HUES64 (cell line): ENCODE data around the gene DNM3.

Source experiments
- H3K27ac ChIP-seq: 2 replicates; pipeline ENCODE4 v1.7.0; 2013; ENCODE audit warnings: low read depth, low read length, inconsistent platforms
- H3K27me3 ChIP-seq: 2 replicates; pipeline ENCODE4 v1.6.1; 2013; ENCODE audit warnings: mild to moderate bottlenecking, low read length; ENCODE audit not compliant: insufficient read depth
- H3K36me3 ChIP-seq: 2 replicates; pipeline ENCODE4 v1.6.1; 2013; ENCODE audit warnings: mild to moderate bottlenecking, low read length; ENCODE audit not compliant: insufficient read depth
- H3K4me1 ChIP-seq: 2 replicates; pipeline ENCODE4 v1.6.1; 2013; ENCODE audit warnings: mild to moderate bottlenecking, low read length, moderate library complexity; ENCODE audit not compliant: insufficient read depth
- H3K4me3 ChIP-seq: 2 replicates; pipeline ENCODE4 v1.5.1; 2013; ENCODE audit warnings: mild to moderate bottlenecking, low read length, moderate library complexity
- H3K9ac ChIP-seq: 2 replicates; pipeline ENCODE4 v1.6.1; 2013; ENCODE audit warnings: mild to moderate bottlenecking, low read depth, low read length
- H3K9me3 ChIP-seq: 2 replicates; pipeline ENCODE4 v1.6.1; 2013; ENCODE audit warnings: low read depth, low read length; ENCODE audit not compliant: insufficient read depth
- WGBS: fragments of 150-250, 120-280 bp; methylation state at CpG from one replicate; pipeline ENCODE4 v1.1.7; 2013; ENCODE audit warnings: missing lambda C conversion rate; 5-methylcytosine and 5-hydroxymethylcytosine counted together

DNM3 gene

DNA sequence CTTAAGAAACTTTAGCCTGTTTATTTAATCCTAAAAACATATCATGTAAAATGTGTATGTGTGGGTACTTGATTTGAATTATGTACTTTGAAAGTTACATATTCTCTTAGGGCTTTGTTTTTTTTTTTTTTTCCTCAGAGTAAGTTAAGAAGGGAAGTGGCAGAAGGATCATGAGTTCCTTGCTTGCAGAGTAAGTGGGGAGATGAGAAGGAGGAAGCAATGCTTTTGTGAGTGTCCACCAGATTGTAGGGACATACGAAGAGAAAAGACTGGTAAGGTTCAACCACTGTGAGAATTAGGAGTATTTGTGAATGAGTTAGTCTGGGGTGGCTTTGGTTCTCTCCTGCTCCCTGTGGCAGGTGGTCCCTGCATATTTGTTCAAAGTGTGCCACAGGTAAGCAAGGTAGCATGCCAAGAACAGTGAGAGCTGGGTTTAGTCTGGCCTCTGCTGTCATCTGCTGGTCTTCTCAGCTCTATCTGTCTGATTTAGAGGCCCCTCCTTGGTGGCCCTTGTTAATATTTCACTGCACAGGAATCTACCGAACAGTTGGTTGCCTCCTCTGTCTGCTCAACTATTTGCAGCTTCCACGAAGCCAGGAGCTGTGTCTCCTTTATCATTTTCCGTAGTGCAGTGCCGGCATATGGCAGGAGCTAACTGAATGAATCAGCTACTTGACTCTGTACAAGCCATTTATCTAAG lies 9.5 kb downstream of the DNM3 start:
- H3K36me3 ChIP-seq = no peaks in the 10 kb centered on the region

DNA sequence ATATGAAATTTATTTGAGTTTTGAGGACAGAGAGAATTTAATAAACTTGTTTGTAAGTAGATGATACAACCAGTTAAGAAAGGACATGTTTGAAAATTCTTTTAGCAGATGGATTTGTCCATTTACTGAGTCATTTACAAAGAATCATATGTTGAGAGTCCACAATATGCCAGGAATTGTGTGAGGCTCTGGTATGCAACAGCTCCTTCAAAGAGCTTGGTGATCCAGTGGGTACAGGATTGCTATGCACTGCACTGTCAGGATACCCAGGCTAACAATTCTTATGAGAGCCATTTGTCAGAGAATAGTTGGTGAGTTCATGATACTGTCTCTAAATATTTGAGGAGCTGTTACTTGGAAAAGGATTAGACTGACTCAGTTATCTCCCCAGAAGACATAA lies 11.0 kb downstream of the DNM3 start:
- no peaks in the 10 kb centered on the region for H3K4me1 ChIP-seq
- H3K4me3 ChIP-seq = no peak overlapping the region
- H3K27ac ChIP-seq = no peak overlapping the region
- no peaks in the 10 kb centered on the region for H3K27me3 ChIP-seq
- H3K9me3 ChIP-seq = no peaks in the 10 kb centered on the region
- no peaks in the 10 kb centered on the region for H3K36me3 ChIP-seq
- no peak overlapping the region for H3K9ac ChIP-seq

More for the DNA sequence above, 9.5 kb downstream of the DNM3 start:
- no peak overlapping the region for H3K27ac ChIP-seq
- 84% methylated on average over 5 of the region's 5 CpGs for WGBS
- H3K27me3 ChIP-seq = no peaks in the 10 kb centered on the region
- no peak overlapping the region for H3K9ac ChIP-seq
- no peaks in the 10 kb centered on the region for H3K4me1 ChIP-seq
- no peak overlapping the region for H3K4me3 ChIP-seq
- H3K9me3 ChIP-seq = no peaks in the 10 kb centered on the region

DNA sequence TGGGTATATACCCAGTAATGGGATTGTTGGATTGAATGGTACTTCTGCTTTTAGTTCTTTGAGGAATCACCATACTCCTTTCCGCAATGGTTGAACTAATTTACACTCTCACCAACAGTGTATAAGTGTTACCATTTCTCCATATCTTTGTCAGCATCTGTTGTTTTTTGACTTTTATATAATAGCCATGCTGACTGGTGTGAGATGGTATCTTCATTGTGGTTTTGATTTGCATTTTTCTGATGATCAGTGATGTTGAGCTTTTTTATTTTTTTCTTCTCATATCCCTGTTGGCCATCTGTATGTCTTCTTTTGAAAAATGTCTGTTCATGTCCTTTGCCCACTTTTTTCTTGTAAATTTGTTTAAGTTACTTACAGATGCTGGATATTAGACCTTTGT lies 14.1 kb downstream of the DNM3 start:
- H3K4me1 ChIP-seq = no peaks in the 10 kb centered on the region
- no peak overlapping the region for H3K27ac ChIP-seq
- no peaks in the 10 kb centered on the region for H3K27me3 ChIP-seq
- H3K36me3 ChIP-seq = no peaks in the 10 kb centered on the region
- WGBS = no CpG with 5 or more reads among the region's 1 CpG
- H3K9ac ChIP-seq = no peak overlapping the region
- H3K9me3 ChIP-seq = no peaks in the 10 kb centered on the region
- H3K4me3 ChIP-seq = no peak overlapping the region

DNA sequence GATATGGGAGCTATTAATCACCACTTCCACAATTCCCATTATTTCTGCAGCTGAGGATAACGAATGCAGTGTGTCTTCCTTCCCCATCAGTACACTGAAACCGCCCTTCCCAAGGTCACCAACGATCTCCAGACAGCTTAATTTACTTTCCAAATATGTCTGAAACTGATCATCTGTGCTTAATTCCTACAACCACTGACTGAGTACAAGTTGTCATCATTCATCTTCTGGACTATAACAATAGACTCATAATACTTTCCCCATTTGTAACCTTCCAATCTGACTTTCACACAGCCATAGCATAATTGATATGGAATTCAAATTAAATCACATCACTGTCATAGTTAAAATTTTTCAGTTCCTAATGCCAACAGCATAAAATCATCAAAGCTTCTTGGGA lies 17.4 kb downstream of the DNM3 start:
- Histone ChIP-seq H3K4me3 (no peak overlapping the region), H3K9ac (no peak overlapping the region), H3K36me3 (no peaks in the 10 kb centered on the region), H3K27ac (no peak overlapping the region), H3K27me3 (no peaks in the 10 kb centered on the region), H3K9me3 (no peaks in the 10 kb centered on the region), H3K4me1 (no peaks in the 10 kb centered on the region)
- WGBS = 91% methylated on average over 3 of the region's 3 CpGs

DNA sequence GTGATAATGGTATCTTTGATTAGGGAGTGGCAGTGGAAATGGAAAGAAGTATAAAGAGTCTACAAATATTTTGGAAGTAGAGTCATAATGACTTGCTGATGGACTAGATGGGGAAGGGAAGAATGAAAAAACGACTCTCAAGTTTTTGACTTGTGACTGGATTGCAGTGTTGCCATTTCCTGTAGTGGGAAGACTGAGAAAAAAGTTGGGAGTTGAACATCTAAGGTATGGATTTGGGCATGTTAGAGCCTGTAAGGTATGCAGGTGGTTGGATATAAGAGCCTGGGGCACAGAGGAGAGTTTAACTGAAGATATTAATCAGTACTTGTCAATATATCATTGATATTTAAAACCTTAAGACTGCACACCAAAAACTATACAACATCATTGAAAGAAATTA lies 19.4 kb downstream of the DNM3 start:
- Histone ChIP-seq H3K9me3 (no peaks in the 10 kb centered on the region), H3K4me3 (no peak overlapping the region), H3K4me1 (no peaks in the 10 kb centered on the region), H3K9ac (no peak overlapping the region), H3K36me3 (no peaks in the 10 kb centered on the region), H3K27me3 (no peaks in the 10 kb centered on the region), H3K27ac (no peak overlapping the region)
- 85% methylated on average over 1 of the region's 1 CpG for WGBS

DNA sequence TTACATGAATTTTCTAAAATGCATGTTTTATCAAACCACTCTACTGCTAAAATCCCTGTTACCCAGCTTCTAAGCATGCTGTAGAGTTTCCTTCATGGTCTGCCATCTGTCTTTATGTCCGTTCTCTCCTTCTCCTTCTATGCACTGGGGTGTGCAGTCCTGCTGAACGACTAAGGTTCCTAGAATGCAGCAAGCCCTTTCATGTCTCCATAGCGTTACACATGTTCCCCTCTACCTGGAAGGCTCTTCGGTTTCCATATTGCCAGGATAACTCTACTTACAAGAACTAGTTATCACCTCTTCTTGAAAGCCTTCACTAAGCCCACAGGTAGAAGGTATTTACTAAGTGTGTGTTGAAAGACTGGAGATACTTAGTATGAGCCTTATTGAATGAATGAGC lies 22.2 kb downstream of the DNM3 start:
- no peak overlapping the region for H3K4me3 ChIP-seq
- H3K36me3 ChIP-seq = no peaks in the 10 kb centered on the region
- H3K4me1 ChIP-seq = no peaks in the 10 kb centered on the region
- no peaks in the 10 kb centered on the region for H3K27me3 ChIP-seq
- no peak overlapping the region for H3K27ac ChIP-seq
- no peak overlapping the region for H3K9ac ChIP-seq
- no peaks in the 10 kb centered on the region for H3K9me3 ChIP-seq
- 90% methylated on average over 4 of the region's 4 CpGs for WGBS

DNA sequence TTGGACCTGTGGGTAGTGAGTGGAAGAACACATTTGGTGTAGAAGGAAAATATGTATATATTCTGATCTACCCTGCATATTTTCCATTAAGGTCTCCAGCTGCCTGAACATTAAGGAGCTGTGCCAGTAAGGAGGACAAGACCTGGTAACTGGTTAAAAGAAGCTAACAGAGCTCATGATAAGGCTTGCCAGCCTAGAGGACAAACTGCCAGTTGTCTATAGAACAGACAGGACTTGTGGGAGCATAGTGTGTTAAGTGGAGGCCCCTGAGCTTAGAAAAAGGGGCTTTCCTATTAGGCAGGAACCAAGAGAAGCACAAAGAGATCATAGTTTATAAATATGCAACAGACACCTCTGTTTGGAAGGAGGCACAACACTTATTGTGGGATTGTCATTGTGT lies 23.0 kb downstream of the DNM3 start:
- H3K9ac ChIP-seq = no peak overlapping the region
- no peak overlapping the region for H3K27ac ChIP-seq
- H3K27me3 ChIP-seq = no peaks in the 10 kb centered on the region
- no peaks in the 10 kb centered on the region for H3K4me1 ChIP-seq
- no peaks in the 10 kb centered on the region for H3K36me3 ChIP-seq
- no peak overlapping the region for H3K4me3 ChIP-seq
- H3K9me3 ChIP-seq = no peaks in the 10 kb centered on the region

DNA sequence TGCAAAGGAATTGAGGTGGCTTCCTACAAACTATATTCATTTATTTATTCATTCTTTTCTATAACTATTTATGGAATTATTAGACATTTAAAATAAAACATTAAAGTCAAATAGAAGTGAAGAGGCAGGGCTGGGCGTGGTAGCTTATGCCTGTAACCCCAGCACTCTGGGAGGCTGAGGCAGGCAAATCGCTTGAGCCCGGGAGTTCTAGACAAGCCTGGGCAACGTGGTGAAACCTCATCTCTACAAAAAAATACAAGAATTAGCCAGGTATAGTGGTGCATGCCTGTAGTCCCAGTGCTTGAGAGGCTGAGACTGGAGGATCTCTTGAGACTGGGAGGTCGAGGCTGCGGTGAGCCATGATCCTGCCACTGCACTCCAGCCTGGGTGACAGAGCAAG lies 23.8 kb downstream of the DNM3 start:
- H3K9me3 ChIP-seq = no peaks in the 10 kb centered on the region
- whole genome bisulfite sequencing = 93% methylated on average over 6 of the region's 6 CpGs

DNA sequence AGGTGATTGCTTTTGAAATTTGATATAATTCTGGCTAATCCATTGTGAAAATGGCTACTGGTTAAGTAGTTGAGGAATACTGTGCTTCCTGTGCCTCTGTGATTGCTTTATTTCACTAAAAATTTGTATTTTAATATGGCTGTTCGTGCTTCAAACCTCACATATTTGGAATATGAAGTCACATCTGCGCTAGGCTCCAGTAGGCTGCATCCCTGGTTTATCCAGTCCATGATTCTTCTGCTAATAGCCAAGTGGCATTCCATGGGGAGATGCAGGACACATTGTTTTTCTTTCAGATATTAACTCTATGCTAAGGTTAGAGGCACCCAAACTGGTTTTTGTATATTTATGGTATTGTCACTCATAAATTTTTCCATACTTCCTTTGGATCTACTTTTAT lies 25.9 kb downstream of the DNM3 start:
- H3K36me3 ChIP-seq = no peaks in the 10 kb centered on the region
- no peaks in the 10 kb centered on the region for H3K9me3 ChIP-seq
- no peak overlapping the region for H3K27ac ChIP-seq
- H3K27me3 ChIP-seq = no peaks in the 10 kb centered on the region
- WGBS = 96% methylated on average over 2 of the region's 2 CpGs
- H3K4me3 ChIP-seq = no peak overlapping the region
- peaks cover 6% of the 10 kb centered on the region; the same call in 1 of the 2 replicates for H3K4me1 ChIP-seq
- H3K9ac ChIP-seq = no peak overlapping the region

More for the DNA sequence above, 23.8 kb downstream of the DNM3 start:
- no peak overlapping the region for H3K27ac ChIP-seq
- H3K27me3 ChIP-seq = no peaks in the 10 kb centered on the region
- no peak overlapping the region for H3K4me3 ChIP-seq
- H3K9ac ChIP-seq = no peak overlapping the region
- H3K36me3 ChIP-seq = no peaks in the 10 kb centered on the region
- no peaks in the 10 kb centered on the region for H3K4me1 ChIP-seq

DNA sequence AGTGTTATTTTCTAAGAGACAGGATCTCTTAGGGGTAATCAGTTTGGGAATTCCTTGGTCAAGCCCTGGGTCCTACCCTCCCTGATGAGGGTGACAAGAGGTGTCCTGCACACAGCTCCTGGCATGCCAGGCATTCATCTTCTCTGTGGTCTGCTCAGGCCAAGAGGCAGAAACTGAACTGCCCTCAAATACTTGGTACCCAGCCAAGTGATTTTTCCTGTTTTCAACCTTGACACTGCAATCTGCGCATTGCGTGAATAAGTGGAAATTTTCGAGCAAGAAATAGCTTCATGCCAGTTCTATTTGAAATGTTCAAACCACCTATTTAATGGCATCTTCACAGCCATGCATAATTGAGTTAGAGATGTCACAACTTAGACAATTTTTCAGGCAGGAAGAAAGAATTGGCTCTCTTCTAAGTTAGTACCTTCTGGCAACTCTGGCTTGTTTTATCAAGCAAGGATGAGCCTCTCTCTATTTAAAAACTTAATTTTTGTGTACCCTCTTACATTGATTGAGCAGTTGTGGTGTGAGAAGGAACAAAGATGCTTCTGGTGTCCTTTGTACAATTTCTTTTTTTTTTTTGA lies 27.0 kb downstream of the DNM3 start:
- Histone ChIP-seq H3K36me3 (no peaks in the 10 kb centered on the region), H3K27ac (no peak overlapping the region), H3K4me3 (no peak overlapping the region), H3K4me1 (peaks cover 8% of the 10 kb centered on the region; the same call in 1 of the 2 replicates), H3K27me3 (no peaks in the 10 kb centered on the region), H3K9me3 (no peaks in the 10 kb centered on the region), H3K9ac (no peak overlapping the region)
- 96% methylated on average over 3 of the region's 3 CpGs for WGBS

DNA sequence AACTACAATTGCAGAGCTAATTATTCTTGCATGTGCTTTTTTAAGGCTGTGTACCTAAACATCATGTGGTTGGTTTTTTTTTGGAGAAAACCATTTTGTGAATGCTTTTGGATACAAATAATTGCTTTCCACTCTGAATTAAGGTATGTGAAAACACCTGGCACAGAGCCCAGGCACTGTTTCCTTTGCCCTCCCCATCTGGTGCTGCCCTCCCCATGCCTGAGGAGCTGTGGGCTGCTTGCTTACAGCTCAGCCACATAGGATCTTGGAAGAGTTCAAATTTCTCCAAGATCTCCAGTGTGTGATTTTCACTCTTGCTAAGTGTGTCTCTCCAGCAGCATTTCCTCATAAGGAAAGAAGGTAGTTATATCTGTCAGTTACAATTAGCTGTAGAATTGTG lies 27.8 kb downstream of the DNM3 start:
- Histone ChIP-seq H3K27ac (no peak overlapping the region), H3K36me3 (no peaks in the 10 kb centered on the region), H3K4me3 (no peak overlapping the region), H3K27me3 (no peaks in the 10 kb centered on the region), H3K4me1 (peaks cover 8% of the 10 kb centered on the region; the same call in 1 of the 2 replicates), H3K9me3 (no peaks in the 10 kb centered on the region), H3K9ac (no peak overlapping the region)

DNA sequence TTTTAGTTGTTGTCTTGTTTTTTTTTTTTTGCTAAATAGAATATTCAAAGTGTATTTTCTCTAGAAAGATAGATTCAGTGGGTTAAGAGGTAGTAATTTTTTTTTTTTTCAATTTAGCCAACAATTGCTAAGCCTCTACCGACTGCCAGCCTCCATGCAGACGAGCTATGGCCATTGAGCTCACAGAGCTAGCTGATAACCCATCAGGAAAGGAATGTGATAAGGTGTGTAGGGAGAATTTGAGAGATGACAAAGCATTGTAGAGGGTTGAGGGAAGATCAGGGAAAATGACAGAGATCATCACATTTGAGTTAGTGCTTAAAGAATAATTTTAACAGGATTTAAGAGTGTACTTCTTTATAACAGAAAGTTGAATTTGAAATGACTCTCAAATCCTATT lies 30.6 kb downstream of the DNM3 start:
- no peak overlapping the region for H3K27ac ChIP-seq
- peaks cover 8% of the 10 kb centered on the region; the same call in 1 of the 2 replicates for H3K4me1 ChIP-seq
- no peak overlapping the region for H3K4me3 ChIP-seq
- no peak overlapping the region for H3K9ac ChIP-seq
- no peaks in the 10 kb centered on the region for H3K9me3 ChIP-seq
- no peaks in the 10 kb centered on the region for H3K36me3 ChIP-seq
- WGBS = 64% methylated on average over 2 of the region's 2 CpGs
- H3K27me3 ChIP-seq = no peaks in the 10 kb centered on the region
